ENCODE results near the gene DOCK9. TPM values are rescaled to one million over a fixed set of nuclear protein-coding genes. Genes with fewer than 3 reads are reported as not detected.

DOCK9 gene
- total RNA-seq, 1 donor from 2014 or later, result 46.2 TPM

GRCh38 chr13:98842858-98843481 lies 134.9 kb downstream of the DOCK9 start:
- peaks cover 4% of the 10 kb centered on the region for H3K36me3 Mint-ChIP-seq
- H3K27me3 Mint-ChIP-seq, result no peaks in the 10 kb centered on the region
- peak overlapping the region; percentile 29 for H3K27ac Mint-ChIP-seq
- no peak overlapping the region for H3K4me3 Mint-ChIP-seq
- H3K9me3 Mint-ChIP-seq, result no peaks in the 10 kb centered on the region
- DNase-seq (ENCODE audit: extremely low spot score, unreplicated experiment), result peak; percentile 79
- peaks cover 22% of the 10 kb centered on the region for H3K4me1 Mint-ChIP-seq (ENCODE audit: unreplicated experiment)
- TF ChIP-seq, protein P1, sequence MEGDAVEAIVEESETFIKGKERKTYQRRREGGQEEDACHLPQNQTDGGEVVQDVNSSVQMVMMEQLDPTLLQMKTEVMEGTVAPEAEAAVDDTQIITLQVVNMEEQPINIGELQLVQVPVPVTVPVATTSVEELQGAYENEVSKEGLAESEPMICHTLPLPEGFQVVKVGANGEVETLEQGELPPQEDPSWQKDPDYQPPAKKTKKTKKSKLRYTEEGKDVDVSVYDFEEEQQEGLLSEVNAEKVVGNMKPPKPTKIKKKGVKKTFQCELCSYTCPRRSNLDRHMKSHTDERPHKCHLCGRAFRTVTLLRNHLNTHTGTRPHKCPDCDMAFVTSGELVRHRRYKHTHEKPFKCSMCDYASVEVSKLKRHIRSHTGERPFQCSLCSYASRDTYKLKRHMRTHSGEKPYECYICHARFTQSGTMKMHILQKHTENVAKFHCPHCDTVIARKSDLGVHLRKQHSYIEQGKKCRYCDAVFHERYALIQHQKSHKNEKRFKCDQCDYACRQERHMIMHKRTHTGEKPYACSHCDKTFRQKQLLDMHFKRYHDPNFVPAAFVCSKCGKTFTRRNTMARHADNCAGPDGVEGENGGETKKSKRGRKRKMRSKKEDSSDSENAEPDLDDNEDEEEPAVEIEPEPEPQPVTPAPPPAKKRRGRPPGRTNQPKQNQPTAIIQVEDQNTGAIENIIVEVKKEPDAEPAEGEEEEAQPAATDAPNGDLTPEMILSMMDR (conservative IDR thresholded peaks at IDR 0.05), result peak; percentile 92

- H3K4me1 Mint-ChIP-seq (ENCODE audit: unreplicated experiment), result peaks cover 24% of the 10 kb centered on the region
- no peaks in the 10 kb centered on the region for H3K9me3 Mint-ChIP-seq
- H3K36me3 Mint-ChIP-seq, result no peaks in the 10 kb centered on the region
- no peak overlapping the region for H3K27ac Mint-ChIP-seq
- DNase-seq (ENCODE audit: extremely low spot score, unreplicated experiment), result no peak
- H3K27me3 Mint-ChIP-seq, result no peaks in the 10 kb centered on the region
- H3K4me3 Mint-ChIP-seq, result no peak overlapping the region
- TF ChIP-seq, protein P1 (conservative IDR thresholded peaks at IDR 0.05), result no peak
These were observed 135.8 kb downstream of the DOCK9 start for GRCh38 chr13:98842070-98842469.

GRCh38 chr13:98839856-98840769 lies 137.8 kb downstream of the DOCK9 start:
- Mint-ChIP-seq H3K4me3 (no peak overlapping the region), H3K36me3 (no peaks in the 10 kb centered on the region), H3K27me3 (no peaks in the 10 kb centered on the region), H3K27ac (peak overlapping the region; percentile 55), H3K9me3 (no peaks in the 10 kb centered on the region), H3K4me1 (ENCODE audit: unreplicated experiment) (peaks cover 26% of the 10 kb centered on the region)
- DNase-seq (ENCODE audit: extremely low spot score, unreplicated experiment), result no peak
- TF ChIP-seq, protein P1 (conservative IDR thresholded peaks at IDR 0.05), result peak; percentile 90

DNA sequence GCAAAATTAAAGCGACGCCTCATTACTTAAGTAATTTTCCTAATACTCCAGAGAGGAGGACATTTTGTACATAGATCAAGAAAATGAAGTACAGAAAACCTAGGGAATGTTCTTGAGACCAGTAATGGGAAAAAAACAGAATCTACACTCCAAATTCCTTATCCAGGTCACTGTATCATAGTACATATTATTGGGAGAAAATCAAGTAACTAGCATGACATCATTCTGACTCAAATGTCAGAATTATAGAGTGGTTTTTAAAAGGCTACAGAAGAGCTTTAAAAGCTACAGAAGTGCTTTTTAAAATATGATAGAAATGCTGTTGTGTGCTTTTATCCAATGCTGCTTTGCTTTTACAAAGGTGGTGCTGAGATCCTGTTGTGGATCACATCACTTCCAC lies 139.1 kb downstream of the DOCK9 start:
- no peak overlapping the region for H3K27ac Mint-ChIP-seq
- H3K4me3 Mint-ChIP-seq, result no peak overlapping the region
- no peak for DNase-seq (ENCODE audit: extremely low spot score, unreplicated experiment)
- peaks cover 31% of the 10 kb centered on the region for H3K4me1 Mint-ChIP-seq (ENCODE audit: unreplicated experiment)
- H3K9me3 Mint-ChIP-seq, result no peaks in the 10 kb centered on the region
- H3K36me3 Mint-ChIP-seq, result no peaks in the 10 kb centered on the region
- H3K27me3 Mint-ChIP-seq, result no peaks in the 10 kb centered on the region
- TF ChIP-seq, protein P1 (conservative IDR thresholded peaks at IDR 0.05), result no peak

GRCh38 chr13:98837896-98838295 lies 140.0 kb downstream of the DOCK9 start:
- H3K27me3 Mint-ChIP-seq, result no peaks in the 10 kb centered on the region
- no peak for DNase-seq (ENCODE audit: extremely low spot score, unreplicated experiment)
- H3K36me3 Mint-ChIP-seq, result no peaks in the 10 kb centered on the region
- H3K4me1 Mint-ChIP-seq (ENCODE audit: unreplicated experiment), result peaks cover 25% of the 10 kb centered on the region
- no peak overlapping the region for H3K27ac Mint-ChIP-seq
- H3K9me3 Mint-ChIP-seq, result no peaks in the 10 kb centered on the region
- TF ChIP-seq, protein P1 (conservative IDR thresholded peaks at IDR 0.05), result no peak
- H3K4me3 Mint-ChIP-seq, result no peak overlapping the region

Measured in type B pancreatic cell (in vitro differentiated cells).